ENCODE results near the gene NR4A3. TPM values are rescaled to one million over a fixed set of nuclear protein-coding genes. Genes with fewer than 3 reads are reported as not detected.
A peak's percentile ranks its signal among the peaks of the same experiment; 100 is the strongest.

The NR4A3 gene
- total RNA-seq, 1 experiment from 2014 or later: 0.86 TPM

GRCh38 chr9:99811172-99811571 lies 10.5 kb upstream of the NR4A3 start:
- ATAC-seq: peak; percentile 44; the same call in 1 of the 2 replicates
- POLR2A ChIA-PET: no interaction called here
- intact Hi-C loops (cut with micrococcal nuclease): no loop called here
- RAD21 ChIA-PET (ENCODE audit: low non-redundant PET in 1 of 2, low total read pairs in 2 of 2, uncharacterized antibody in 2 of 2, unreplicated experiment in 2 of 2): no interaction called here
- TF ChIP-seq RAD21 (IDR thresholded peaks at IDR 0.05; ENCODE audit: low read depth) (no peak), SIN3A (IDR thresholded peaks at IDR 0.05; ENCODE audit: low read depth) (no peak), CBX3 (IDR thresholded peaks at IDR 0.05; ENCODE audit: low read depth) (no peak), TCF7L2 (IDR thresholded peaks at IDR 0.05; ENCODE audit: borderline replicate concordance, extremely low read depth, insufficient read depth, insufficient read length) (no peak), EGR1 (IDR thresholded peaks at IDR 0.05; ENCODE audit: low read depth) (no peak), SRF (IDR thresholded peaks at IDR 0.05; ENCODE audit: low read depth) (0 out of 2 replicates have a peak, but pooled peaks have one; percentile 1), EZH2phosphoT487 (IDR thresholded peaks at IDR 0.05; ENCODE audit: borderline replicate concordance) (no peak), FOSL1 (IDR thresholded peaks at IDR 0.05; ENCODE audit: low read depth) (no peak), MAX (IDR thresholded peaks at IDR 0.05) (no peak), POLR2AphosphoS5 (IDR thresholded peaks at IDR 0.05; ENCODE audit: low read depth, low read length) (no peak), REST (IDR thresholded peaks at IDR 0.05; ENCODE audit: low read depth) (no peak), ZNF274 (IDR thresholded peaks at IDR 0.05; ENCODE audit: low read depth, low read length) (no peak), ZFX (IDR thresholded peaks at IDR 0.05) (no peak), CEBPB (IDR thresholded peaks at IDR 0.05; ENCODE audit: low read depth) (peak; percentile 59; the same call in 1 of the 2 replicates), SP1 (IDR thresholded peaks at IDR 0.05; ENCODE audit: low read depth) (no peak)
- TF ChIP-seq, protein P1, sequence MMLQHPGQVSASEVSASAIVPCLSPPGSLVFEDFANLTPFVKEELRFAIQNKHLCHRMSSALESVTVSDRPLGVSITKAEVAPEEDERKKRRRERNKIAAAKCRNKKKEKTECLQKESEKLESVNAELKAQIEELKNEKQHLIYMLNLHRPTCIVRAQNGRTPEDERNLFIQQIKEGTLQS (IDR thresholded peaks at IDR 0.05): no peak
- TF ChIP-seq, protein P2, sequence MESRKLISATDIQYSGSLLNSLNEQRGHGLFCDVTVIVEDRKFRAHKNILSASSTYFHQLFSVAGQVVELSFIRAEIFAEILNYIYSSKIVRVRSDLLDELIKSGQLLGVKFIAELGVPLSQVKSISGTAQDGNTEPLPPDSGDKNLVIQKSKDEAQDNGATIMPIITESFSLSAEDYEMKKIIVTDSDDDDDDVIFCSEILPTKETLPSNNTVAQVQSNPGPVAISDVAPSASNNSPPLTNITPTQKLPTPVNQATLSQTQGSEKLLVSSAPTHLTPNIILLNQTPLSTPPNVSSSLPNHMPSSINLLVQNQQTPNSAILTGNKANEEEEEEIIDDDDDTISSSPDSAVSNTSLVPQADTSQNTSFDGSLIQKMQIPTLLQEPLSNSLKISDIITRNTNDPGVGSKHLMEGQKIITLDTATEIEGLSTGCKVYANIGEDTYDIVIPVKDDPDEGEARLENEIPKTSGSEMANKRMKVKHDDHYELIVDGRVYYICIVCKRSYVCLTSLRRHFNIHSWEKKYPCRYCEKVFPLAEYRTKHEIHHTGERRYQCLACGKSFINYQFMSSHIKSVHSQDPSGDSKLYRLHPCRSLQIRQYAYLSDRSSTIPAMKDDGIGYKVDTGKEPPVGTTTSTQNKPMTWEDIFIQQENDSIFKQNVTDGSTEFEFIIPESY (IDR thresholded peaks at IDR 0.05; ENCODE audit: extremely low read depth, insufficient replicate concordance, low read length): no peak
- no peaks in the 10 kb centered on the region for H3K27me3 ChIP-seq (ENCODE audit: insufficient read depth, low read length)
- H3K9me3 ChIP-seq (ENCODE audit: control insufficient read depth in 1 of 2, insufficient read depth in 1 of 2, low read depth in 1 of 2, low read length in 2 of 2): no peaks in the 10 kb centered on the region
- no peak overlapping the region for H3K27ac ChIP-seq (ENCODE audit: low read depth, low read length)
- CTCF ChIA-PET: interaction anchor here (1.6 kb wide), 1 partner anchor 514 kb away, joined by 3 read pairs; no protein-coding TSS in a partner anchor
- H4K20me1 ChIP-seq (ENCODE audit: insufficient read depth): no peaks in the 10 kb centered on the region
- no peak overlapping the region for H2AFZ ChIP-seq (ENCODE audit: low read depth, low read length, poor library complexity, severe bottlenecking)
- peaks cover 10% of the 10 kb centered on the region; the same call in 1 of the 2 replicates for H3K79me2 ChIP-seq (ENCODE audit: insufficient read depth, low read length)
- H3K9me2 ChIP-seq (ENCODE audit: insufficient read depth): no peaks in the 10 kb centered on the region
- H3K9ac ChIP-seq (ENCODE audit: low read length): no peak overlapping the region
- no peak for DNase-seq (ENCODE audit: low read depth, low spot score)
- no peaks in the 10 kb centered on the region for H3K36me3 ChIP-seq (ENCODE audit: control insufficient read depth in 1 of 2, insufficient read depth in 2 of 2, low read length in 2 of 2)
- H3K4me1 ChIP-seq (ENCODE audit: control insufficient read depth in 1 of 2, insufficient read depth in 2 of 2, low read length in 2 of 2): peaks cover 15 to 28% of the 10 kb centered on the region in 2 experiments
- H3K4me3 ChIP-seq (replicated peaks in 1 of 2; ENCODE audit: low read depth in 1 of 2, low read length in 2 of 2): no peak overlapping the region
- 0 out of 2 replicates have a peak overlapping the region, but pooled peaks have one; percentile 4 for H3K4me2 ChIP-seq (ENCODE audit: low read length)
- BruUV-seq (replicated peaks): no TSS peak

Data from HCT116 (cell line).